Glutamatergic neuron (in vitro differentiated cells): ENCODE measurements around the gene STK33. TPM values are rescaled to one million over a fixed set of nuclear protein-coding genes. Genes with fewer than 3 reads are reported as not detected.

Experiments used
- DNase-seq: peaks from one replicate; pipeline ENCODE4 v3.0.0; 2022
- H3K27ac Mint-ChIP-seq: one replicate; pipeline ENCODE4 v1.8.0; 2020; ENCODE audit warnings: mild to moderate bottlenecking, mixed read lengths, inconsistent platforms; ENCODE audit not compliant: unreplicated experiment
- H3K27me3 Mint-ChIP-seq: one replicate; pipeline ENCODE4 v1.8.0; 2020; ENCODE audit warnings: mild to moderate bottlenecking, moderate library complexity, mixed read lengths, inconsistent platforms; ENCODE audit not compliant: unreplicated experiment
- H3K36me3 Mint-ChIP-seq: one replicate; pipeline ENCODE4 v1.8.0; 2020; ENCODE audit warnings: mild to moderate bottlenecking, mixed read lengths, inconsistent platforms; ENCODE audit not compliant: unreplicated experiment
- H3K4me1 Mint-ChIP-seq: one replicate; pipeline ENCODE4 v1.8.0; 2020; ENCODE audit warnings: mild to moderate bottlenecking, low read depth, mixed read lengths, inconsistent platforms; ENCODE audit not compliant: unreplicated experiment
- H3K4me3 Mint-ChIP-seq: one replicate; pipeline ENCODE4 v1.8.0; 2020; ENCODE audit warnings: mild to moderate bottlenecking, mixed read lengths, inconsistent platforms; ENCODE audit not compliant: unreplicated experiment
- H3K9me3 Mint-ChIP-seq: one replicate; pipeline ENCODE4 v1.8.0; 2020; ENCODE audit warnings: mild to moderate bottlenecking, moderate library complexity, mixed read lengths, inconsistent platforms; ENCODE audit not compliant: unreplicated experiment
- CTCF ChIP-seq: fragments of 200-600 bp; sonication (generic); IDR thresholded peaks from one replicate; pipeline ENCODE4 v1.5.0; 2021; ENCODE audit not compliant: partially characterized antibody, unreplicated experiment
- total RNA-seq: library from RNA; stranded (reverse); fragmentation: NEBNext Ultra II Directional; extraction: Animal tissue kit (Norgen Biotek cat#: 25700); gene quantifications from one replicate; pipeline ENCODE4 v1.2.1, GENCODE V29; 2021; ENCODE audit not compliant: unreplicated experiment

Gene STK33
- total RNA-seq, 1 donor from 2014 or later: 8.5 TPM

GRCh38 chr11:8356721-8357504 lies 237.1 kb downstream of the STK33 start:
- Mint-ChIP-seq H3K9me3 (peaks cover 7% of the 10 kb centered on the region), H3K27me3 (peaks cover 8% of the 10 kb centered on the region), H3K27ac (no peak overlapping the region), H3K36me3 (no peaks in the 10 kb centered on the region), H3K4me1 (peaks cover 8% of the 10 kb centered on the region), H3K4me3 (no peak overlapping the region)
- TF ChIP-seq CTCF: no peak
- no peak for DNase-seq

- no peak for DNase-seq
- TF ChIP-seq CTCF: no peak
- Mint-ChIP-seq H3K4me1 (peaks cover 8% of the 10 kb centered on the region), H3K9me3 (peaks cover 7% of the 10 kb centered on the region), H3K36me3 (no peaks in the 10 kb centered on the region), H3K27ac (no peak overlapping the region), H3K27me3 (peaks cover 8% of the 10 kb centered on the region), H3K4me3 (no peak overlapping the region)
These were observed 237.8 kb downstream of the STK33 start for GRCh38 chr11:8356216-8356615.

- Mint-ChIP-seq H3K27ac (no peak overlapping the region), H3K4me3 (no peak overlapping the region), H3K9me3 (peaks cover 6% of the 10 kb centered on the region), H3K4me1 (peaks cover 8% of the 10 kb centered on the region), H3K27me3 (peaks cover 8% of the 10 kb centered on the region), H3K36me3 (no peaks in the 10 kb centered on the region)
- TF ChIP-seq CTCF: no peak
- no peak for DNase-seq
These were observed 238.6 kb downstream of the STK33 start for GRCh38 chr11:8355416-8355742.

- H3K27ac Mint-ChIP-seq: no peak overlapping the region
- TF ChIP-seq CTCF: no peak
- H3K27me3 Mint-ChIP-seq: peaks cover 8% of the 10 kb centered on the region
- DNase-seq: no peak
- H3K4me1 Mint-ChIP-seq: peaks cover 8% of the 10 kb centered on the region
- H3K4me3 Mint-ChIP-seq: no peak overlapping the region
- H3K36me3 Mint-ChIP-seq: no peaks in the 10 kb centered on the region
- peaks cover 6% of the 10 kb centered on the region for H3K9me3 Mint-ChIP-seq
These were observed 239.2 kb downstream of the STK33 start for GRCh38 chr11:8354622-8355415.
